ENCODE data around the gene FBXW4. TPM values are rescaled to one million over a fixed set of nuclear protein-coding genes. Genes with fewer than 3 reads are reported as not detected.

Gene FBXW4
- total RNA-seq, 1 donor = 41.9 TPM

GRCh38 chr10:101716891-101717659 is 22.1 kb upstream of the FBXW4 start:
- TF ChIP-seq CTCF (IDR thresholded peaks at IDR 0.05; ENCODE audit: insufficient read depth, low read depth, low read length) = no peak
- no peak for DNase-seq (ENCODE audit: low read depth)
- H3K4me3 ChIP-seq (ENCODE audit: low read depth, low read length) = no peak overlapping the region

- H3K4me3 ChIP-seq (ENCODE audit: low read depth, low read length) = no peak overlapping the region
- no peak for TF ChIP-seq CTCF (IDR thresholded peaks at IDR 0.05; ENCODE audit: insufficient read depth, low read depth, low read length)
- DNase-seq (ENCODE audit: low read depth) = no peak
These were observed 18.0 kb upstream of the FBXW4 start for GRCh38 chr10:101712997-101713396.

- no peak for DNase-seq (ENCODE audit: low read depth)
- TF ChIP-seq CTCF (IDR thresholded peaks at IDR 0.05; ENCODE audit: insufficient read depth, low read depth, low read length) = no peak
- no peak overlapping the region for H3K4me3 ChIP-seq (ENCODE audit: low read depth, low read length)
These were observed 15.8 kb upstream of the FBXW4 start for GRCh38 chr10:101710793-101711192.

- DNase-seq (ENCODE audit: low read depth) = no peak
- H3K4me3 ChIP-seq (ENCODE audit: low read depth, low read length) = no peak overlapping the region
- no peak for TF ChIP-seq CTCF (IDR thresholded peaks at IDR 0.05; ENCODE audit: insufficient read depth, low read depth, low read length)
These were observed 15.2 kb upstream of the FBXW4 start for GRCh38 chr10:101710059-101710695.

GRCh38 chr10:101709359-101710058 is 14.5 kb upstream of the FBXW4 start:
- H3K4me3 ChIP-seq (ENCODE audit: low read depth, low read length) = no peak overlapping the region
- no peak for DNase-seq (ENCODE audit: low read depth)
- TF ChIP-seq CTCF (IDR thresholded peaks at IDR 0.05; ENCODE audit: insufficient read depth, low read depth, low read length) = no peak

- TF ChIP-seq CTCF (IDR thresholded peaks at IDR 0.05; ENCODE audit: insufficient read depth, low read depth, low read length) = no peak
- no peak for DNase-seq (ENCODE audit: low read depth)
- no peak overlapping the region for H3K4me3 ChIP-seq (ENCODE audit: low read depth, low read length)
These were observed 13.9 kb upstream of the FBXW4 start for GRCh38 chr10:101708870-101709269.
